NB4 (cell line): ENCODE data around the gene RNF112.
A peak's percentile ranks its signal among the peaks of the same experiment; 100 is the strongest.

Experiments used
- DNase-seq: peaks from one replicate; pipeline ENCODE4 v3.0.0; 2010; ENCODE audit warnings: low read depth
- H3K4me3 ChIP-seq: one replicate; pipeline ENCODE4 v1.5.1; 2011; ENCODE audit warnings: mild to moderate bottlenecking, low read depth, low read length, moderate library complexity
- CTCF ChIP-seq: IDR thresholded peaks from one replicate; pipeline ENCODE4 v1.5.1; 2012; ENCODE audit warnings: low read depth, low read length
- MAX ChIP-seq: IDR thresholded peaks from 2 replicates; pipeline ENCODE4 v1.6.1; 2011; ENCODE audit warnings: low read depth, low read length
- MYC ChIP-seq: IDR thresholded peaks from 2 replicates; pipeline ENCODE4 v1.6.1; 2011; ENCODE audit warnings: low read depth, low read length
- POLR2A ChIP-seq: IDR thresholded peaks from 2 replicates; pipeline ENCODE4 v1.6.1; 2011; ENCODE audit warnings: mild to moderate bottlenecking; ENCODE audit not compliant: insufficient read length; ENCODE audit errors: extremely low read depth

Gene RNF112

GRCh38 chr17:19386974-19387920 lies 23.8 kb upstream of the RNF112 start, which contains the start of gene MFAP4:
Gene MFAP4, minus strand, starts transcription at chr17:19387190. Its CDS starts 35 bp downstream, at chr17:19387155.
- peak within 1 kb of the TSS; percentile 73 for H3K4me3 ChIP-seq
- TF ChIP-seq POLR2A, result peak; percentile 37
- TF ChIP-seq MYC, result no peak; the same call in none of the 2 replicates
- TF ChIP-seq CTCF, result no peak
- TF ChIP-seq MAX, result peak; percentile 59
- DNase-seq, result peak; percentile 95

- no peak for DNase-seq
- H3K4me3 ChIP-seq, result peak overlapping the region; percentile 12
These were observed 23.0 kb upstream of the RNF112 start for GRCh38 chr17:19387921-19388521.

GRCh38 chr17:19388791-19389785 lies 21.9 kb upstream of the RNF112 start:
- no peak for DNase-seq
- no peak overlapping the region for H3K4me3 ChIP-seq
- TF ChIP-seq MYC, result no peak
- TF ChIP-seq POLR2A, result no peak
- no peak for TF ChIP-seq MAX
- TF ChIP-seq CTCF, result no peak

More at GRCh38 chr17:19387921-19388521, 23.0 kb upstream of the RNF112 start:
- TF ChIP-seq CTCF (no peak), MYC (no peak; the same call in none of the 2 replicates), POLR2A (no peak), MAX (no peak)

GRCh38 chr17:19390951-19391350 lies 20.1 kb upstream of the RNF112 start:
- H3K4me3 ChIP-seq, result no peak overlapping the region
- TF ChIP-seq MYC (no peak), POLR2A (no peak), MAX (no peak), CTCF (no peak)
- no peak for DNase-seq

- DNase-seq, result no peak
- no peak overlapping the region for H3K4me3 ChIP-seq
- TF ChIP-seq CTCF, result no peak
- TF ChIP-seq MYC, result no peak
- no peak for TF ChIP-seq POLR2A
- no peak for TF ChIP-seq MAX
These were observed 19.6 kb upstream of the RNF112 start for GRCh38 chr17:19391432-19391831.
